ENCODE results near the gene UBD. TPM values are rescaled to one million over a fixed set of nuclear protein-coding genes. Genes with fewer than 3 reads are reported as not detected.

UBD gene
- total and polyA plus RNA-seq, 9 of the 15 experiments (the other 6 are each of a cell fraction or from before 2014, with no cell fraction given), result not detected

DNA sequence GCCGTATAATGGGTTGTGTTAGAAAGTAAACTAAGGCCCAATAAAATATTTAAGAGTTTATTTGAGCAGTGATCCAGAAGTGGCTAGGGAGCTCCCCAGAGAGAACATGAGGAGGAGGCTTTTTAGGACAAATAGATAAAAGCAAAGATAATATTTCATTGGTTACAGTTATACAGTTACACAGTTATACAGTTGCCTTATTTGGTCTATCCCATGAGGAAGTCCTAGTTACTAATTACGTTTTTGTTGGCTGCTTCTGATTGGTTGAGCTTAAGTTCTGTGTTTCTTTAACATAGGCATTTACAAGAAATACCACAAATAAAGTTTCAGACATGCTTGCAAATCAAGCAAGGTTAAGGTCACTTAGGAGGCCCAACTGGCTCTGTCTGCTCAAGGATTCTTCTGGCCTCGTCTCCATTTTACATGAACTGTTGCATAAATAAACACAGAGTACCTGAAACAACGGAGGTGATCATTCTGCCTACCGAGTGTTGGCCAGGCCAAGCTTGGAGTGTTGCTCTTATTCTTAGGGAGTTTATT lies 7.0 kb downstream of the UBD start (continued):
- TF ChIP-seq, protein P1, sequence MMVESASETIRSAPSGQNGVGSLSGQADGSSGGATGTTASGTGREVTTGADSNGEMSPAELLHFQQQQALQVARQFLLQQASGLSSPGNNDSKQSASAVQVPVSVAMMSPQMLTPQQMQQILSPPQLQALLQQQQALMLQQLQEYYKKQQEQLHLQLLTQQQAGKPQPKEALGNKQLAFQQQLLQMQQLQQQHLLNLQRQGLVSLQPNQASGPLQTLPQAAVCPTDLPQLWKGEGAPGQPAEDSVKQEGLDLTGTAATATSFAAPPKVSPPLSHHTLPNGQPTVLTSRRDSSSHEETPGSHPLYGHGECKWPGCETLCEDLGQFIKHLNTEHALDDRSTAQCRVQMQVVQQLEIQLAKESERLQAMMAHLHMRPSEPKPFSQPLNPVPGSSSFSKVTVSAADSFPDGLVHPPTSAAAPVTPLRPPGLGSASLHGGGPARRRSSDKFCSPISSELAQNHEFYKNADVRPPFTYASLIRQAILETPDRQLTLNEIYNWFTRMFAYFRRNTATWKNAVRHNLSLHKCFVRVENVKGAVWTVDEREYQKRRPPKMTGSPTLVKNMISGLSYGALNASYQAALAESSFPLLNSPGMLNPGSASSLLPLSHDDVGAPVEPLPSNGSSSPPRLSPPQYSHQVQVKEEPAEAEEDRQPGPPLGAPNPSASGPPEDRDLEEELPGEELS (CRISPR knock-in tag; IDR thresholded peaks at IDR 0.05; ENCODE audit: borderline replicate concordance), result no peak
- TF ChIP-seq, protein P2, sequence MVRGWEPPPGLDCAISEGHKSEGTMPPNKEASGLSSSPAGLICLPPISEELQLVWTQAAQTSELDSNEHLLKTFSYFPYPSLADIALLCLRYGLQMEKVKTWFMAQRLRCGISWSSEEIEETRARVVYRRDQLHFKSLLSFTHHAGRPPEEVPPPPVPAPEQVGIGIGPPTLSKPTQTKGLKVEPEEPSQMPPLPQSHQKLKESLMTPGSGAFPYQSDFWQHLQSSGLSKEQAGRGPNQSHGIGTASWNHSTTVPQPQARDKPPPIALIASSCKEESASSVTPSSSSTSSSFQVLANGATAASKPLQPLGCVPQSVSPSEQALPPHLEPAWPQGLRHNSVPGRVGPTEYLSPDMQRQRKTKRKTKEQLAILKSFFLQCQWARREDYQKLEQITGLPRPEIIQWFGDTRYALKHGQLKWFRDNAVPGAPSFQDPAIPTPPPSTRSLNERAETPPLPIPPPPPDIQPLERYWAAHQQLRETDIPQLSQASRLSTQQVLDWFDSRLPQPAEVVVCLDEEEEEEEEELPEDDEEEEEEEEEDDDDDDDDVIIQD (CRISPR knock-in tag; IDR thresholded peaks at IDR 0.05), result no peak
- TF ChIP-seq RFX1 (IDR thresholded peaks at IDR 0.05), result no peak
- TF ChIP-seq, protein P3, sequence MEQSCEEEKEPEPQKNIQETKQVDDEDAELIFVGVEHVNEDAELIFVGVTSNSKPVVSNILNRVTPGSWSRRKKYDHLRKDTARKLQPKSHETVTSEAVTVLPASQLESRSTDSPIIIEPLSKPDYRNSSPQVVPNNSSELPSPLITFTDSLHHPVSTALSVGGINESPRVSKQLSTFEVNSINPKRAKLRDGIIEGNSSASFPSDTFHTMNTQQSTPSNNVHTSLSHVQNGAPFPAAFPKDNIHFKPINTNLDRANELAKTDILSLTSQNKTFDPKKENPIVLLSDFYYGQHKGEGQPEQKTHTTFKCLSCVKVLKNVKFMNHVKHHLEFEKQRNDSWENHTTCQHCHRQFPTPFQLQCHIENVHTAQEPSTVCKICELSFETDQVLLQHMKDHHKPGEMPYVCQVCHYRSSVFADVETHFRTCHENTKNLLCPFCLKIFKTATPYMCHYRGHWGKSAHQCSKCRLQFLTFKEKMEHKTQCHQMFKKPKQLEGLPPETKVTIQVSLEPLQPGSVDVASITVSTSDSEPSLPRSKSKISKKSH (CRISPR knock-in tag; IDR thresholded peaks at IDR 0.05), result no peak
- TF ChIP-seq NFATC3 (IDR thresholded peaks at IDR 0.05), result no peak
- peak; percentile 98 for TF ChIP-seq RFX5 (IDR thresholded peaks at IDR 0.05; ENCODE audit: low read depth, low read length)
- peak in 1 of 2 experiments; percentile 85; a peak in 2 of 4 replicates for TF ChIP-seq SRF (CRISPR knock-in tag; IDR thresholded peaks at IDR 0.05)
- TF ChIP-seq, protein P4, sequence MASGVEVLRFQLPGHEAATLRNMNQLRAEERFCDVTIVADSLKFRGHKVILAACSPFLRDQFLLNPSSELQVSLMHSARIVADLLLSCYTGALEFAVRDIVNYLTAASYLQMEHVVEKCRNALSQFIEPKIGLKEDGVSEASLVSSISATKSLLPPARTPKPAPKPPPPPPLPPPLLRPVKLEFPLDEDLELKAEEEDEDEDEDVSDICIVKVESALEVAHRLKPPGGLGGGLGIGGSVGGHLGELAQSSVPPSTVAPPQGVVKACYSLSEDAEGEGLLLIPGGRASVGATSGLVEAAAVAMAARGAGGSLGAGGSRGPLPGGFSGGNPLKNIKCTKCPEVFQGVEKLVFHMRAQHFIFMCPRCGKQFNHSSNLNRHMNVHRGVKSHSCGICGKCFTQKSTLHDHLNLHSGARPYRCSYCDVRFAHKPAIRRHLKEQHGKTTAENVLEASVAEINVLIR (CRISPR knock-in tag; IDR thresholded peaks at IDR 0.05), result peak; percentile 66; the same call in 1 of the 2 replicates
- TF ChIP-seq BCL6 (CRISPR knock-in tag; IDR thresholded peaks at IDR 0.05), result no peak
- TF ChIP-seq TAF9B (IDR thresholded peaks at IDR 0.05; ENCODE audit: partially characterized antibody), result no peak
- TF ChIP-seq CREB1 (IDR thresholded peaks at IDR 0.05), result peak; percentile 20; the same call in 1 of the 2 replicates
- TF ChIP-seq CREB1 (CRISPR knock-in tag; IDR thresholded peaks at IDR 0.05), result 0 out of 2 replicates have a peak, but pooled peaks have one; percentile 40
